Measurements from ENCODE around the gene RPH3AL.
"Not testable (repeated sequence)": the region's sequence is repeated elsewhere in the genome, so short reads cannot be mapped to it uniquely, and the experiment has no call there.

The RPH3AL gene

DNA sequence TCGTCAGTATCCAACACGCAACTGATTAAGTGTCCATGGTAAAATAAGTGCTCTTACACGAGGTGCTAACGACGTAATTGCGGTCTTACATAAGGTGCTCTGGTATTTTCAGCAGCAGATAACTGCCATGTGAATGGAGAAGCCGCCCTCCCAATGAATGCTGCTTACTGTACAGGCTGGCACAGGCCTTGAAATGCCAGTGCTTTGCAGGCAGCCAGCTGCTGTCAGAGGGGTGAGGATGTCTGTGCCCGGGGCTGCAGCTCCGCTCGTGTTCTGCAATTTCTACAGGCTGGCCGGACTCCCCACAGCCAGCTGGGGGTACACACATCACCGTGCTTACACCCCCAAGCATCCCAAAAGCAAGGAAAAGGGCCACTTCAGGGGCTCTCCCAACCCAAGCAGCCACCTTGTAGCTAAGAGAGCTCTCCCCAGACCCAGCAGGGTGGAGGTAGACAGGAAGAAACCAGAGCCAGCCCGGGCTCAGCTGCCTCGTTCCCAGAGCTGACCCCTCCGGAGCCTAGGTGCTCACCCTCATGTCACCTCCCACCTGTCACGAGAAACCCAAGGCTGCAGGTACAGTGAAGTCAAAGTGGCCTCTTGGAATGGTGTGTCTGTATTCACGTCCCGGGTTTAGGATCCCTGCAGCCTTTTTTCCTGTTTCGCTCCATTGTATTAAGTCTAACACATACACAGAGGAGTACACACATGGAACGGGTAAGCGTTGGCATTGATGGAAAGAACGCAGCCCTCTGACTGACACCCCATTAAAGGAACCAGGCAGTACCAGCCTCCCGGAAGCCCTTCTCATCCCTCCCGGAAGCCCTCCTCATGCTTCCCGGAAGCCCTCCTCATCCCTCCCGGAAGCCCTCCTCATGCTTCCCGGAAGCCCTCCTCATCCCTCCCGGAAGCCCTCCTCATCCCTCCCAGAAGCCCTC lies 27.2 kb upstream of the RPH3AL start:
- no peak for DNase-seq (ENCODE audit: low read depth)

DNA sequence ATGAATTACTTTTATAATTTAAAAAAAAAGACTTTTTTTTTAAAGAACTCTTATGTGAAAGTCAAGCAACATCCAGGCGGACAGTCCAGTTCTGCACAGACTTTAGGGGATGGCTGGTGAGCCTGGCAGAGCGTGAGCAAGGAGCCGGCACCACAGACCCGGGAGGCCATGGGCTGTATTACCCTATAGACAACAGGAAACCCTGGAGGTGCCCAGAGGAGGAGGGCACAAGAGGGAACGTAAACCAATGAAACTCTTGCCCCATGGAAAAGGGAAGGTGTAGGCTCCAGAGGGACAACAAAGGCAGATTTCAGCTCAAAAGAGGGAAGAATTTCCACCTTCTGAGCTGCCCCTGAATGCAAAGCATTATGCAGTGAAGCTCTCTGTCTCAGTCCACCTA lies 25.5 kb upstream of the RPH3AL start:
- DNase-seq (ENCODE audit: low read depth): no peak

DNA sequence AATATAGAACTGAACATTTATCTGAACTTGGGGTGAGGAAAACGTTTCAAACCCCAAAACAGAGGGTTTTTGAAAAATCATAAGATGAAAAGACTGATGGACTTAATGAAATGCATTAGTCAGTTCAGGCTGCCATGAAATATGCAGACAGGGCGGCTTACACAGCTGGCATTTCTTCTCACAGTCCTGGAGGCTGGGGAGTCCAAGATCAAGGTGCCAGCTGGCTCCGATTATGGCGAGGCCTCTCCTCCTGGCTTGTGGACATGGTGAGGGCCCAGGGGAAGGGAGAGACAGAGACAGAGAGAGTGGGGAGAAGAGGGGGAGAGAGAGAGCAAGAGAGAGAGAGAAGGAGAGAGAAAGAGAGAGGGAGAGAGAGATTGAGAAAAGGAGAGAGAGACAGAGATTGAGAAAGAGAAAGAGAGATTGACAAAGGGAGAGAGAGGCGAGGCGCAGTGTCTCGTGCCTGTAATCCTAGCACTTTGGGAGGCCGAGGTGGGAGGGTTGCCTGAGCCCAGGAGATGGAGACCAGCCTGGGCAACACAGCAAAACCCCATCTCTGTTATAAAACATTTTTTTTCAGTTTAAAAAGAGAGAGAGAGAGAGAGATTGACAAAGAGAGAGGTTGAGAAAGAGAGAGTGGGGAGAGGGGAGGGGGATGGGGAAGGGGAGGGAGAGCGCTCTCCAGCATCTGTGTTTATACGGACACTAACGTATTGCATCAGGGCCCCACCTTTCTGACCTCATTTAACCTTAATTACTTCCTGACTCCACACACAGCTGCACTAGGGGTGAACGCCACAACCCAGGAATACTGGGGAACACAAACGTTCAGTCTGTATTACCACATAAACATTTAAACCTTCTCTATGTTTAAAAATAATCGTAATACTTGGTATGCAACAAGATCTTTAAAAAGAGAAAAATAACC lies 24.6 kb upstream of the RPH3AL start:
- DNase-seq (ENCODE audit: low read depth): no peak

DNA sequence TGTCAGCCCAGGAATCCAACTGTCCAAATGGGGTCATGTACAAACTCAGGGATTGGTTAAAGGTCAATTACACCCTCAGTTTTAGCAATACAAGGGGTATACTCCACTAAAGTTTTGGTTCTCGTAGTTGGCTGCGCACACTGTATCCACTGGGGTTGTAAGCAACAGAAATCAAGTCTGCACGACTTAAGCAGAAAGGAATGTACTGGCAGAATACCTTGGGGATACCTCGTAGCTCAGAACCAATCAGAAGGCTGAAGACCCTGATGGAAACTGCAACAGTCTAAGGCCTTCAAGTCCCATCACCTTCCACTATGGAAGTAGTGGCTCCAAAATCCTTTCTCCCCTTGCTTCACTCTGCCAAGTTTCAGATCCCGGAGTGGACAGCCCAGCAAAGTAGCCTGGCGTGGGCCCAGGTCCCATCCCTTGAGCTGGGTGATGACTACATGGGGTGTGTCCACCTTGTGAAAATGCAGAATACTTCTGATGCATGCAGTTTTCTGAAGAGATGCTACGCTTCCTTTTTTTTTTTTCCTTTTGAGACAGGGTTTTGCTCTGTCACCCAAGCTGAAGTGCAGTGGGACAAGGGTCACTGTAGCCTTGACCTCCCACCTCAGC lies 21.1 kb upstream of the RPH3AL start:
- no peak for DNase-seq (ENCODE audit: low read depth)

DNA sequence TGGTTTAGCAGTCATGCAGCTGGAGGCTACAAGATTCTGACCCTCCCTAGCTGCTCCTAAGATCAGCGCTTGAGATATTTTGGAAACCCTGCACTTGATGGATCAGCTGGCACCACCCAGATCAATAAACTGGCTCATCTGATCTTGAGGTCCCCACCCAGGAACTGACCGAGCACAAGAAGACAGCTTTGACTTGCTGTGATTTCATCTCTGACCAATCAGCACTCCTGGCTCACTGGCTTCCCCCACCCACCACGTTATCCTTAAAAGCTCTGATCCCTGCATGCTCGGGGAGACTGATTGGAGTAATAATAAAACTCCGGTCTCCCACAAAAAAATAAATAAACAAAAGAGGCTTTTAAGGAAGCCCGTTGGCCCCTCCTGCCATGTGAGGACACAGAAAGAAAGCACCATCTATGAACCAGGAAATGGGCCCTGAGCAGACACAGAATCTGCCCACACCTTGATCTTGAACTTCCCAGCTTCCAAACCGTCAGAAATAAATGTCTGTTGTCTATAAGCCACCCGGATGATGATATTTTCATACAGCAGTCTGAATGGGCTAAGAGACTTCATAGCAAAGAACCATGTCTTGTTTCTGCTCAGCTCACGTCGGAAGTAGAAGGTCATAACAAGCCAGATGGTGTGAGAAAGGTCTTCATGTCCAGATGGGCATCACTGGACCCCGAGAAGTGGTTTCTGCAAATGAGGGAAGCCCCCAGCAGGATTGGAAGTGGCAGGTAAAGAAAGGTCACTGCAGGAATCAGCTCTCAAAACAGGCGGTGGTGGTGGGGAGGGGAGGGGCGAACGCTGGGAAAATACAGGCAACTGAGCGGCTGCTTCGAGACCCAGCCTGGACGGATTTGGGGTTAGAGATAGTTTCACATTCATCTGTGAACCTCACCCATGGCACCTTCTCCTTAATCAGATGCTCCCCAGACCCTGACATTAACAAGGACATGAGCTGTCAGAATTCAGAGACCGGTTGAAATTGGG lies 19.8 kb upstream of the RPH3AL start:
- DNase-seq (ENCODE audit: low read depth): no peak

DNA sequence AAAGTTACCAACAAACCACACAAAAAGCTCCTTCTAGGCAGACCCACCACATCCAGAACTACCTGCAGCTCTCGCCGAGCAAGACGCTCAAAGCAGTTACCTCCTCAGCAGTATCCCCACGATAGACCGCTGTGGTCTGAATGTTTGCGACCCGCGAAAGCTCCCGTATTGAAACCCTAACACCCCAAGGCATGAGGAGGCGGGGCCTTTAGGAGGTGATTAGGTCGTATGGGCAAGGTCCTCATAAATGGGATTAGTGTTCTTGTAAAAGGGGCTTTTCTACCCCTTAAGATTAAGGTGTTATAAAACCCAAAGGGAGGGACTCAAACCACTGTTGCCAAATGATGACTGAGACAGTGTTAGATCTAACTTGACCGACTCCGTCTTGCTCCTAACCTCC lies 19.0 kb upstream of the RPH3AL start:
- DNase-seq (ENCODE audit: low read depth): no peak

DNA sequence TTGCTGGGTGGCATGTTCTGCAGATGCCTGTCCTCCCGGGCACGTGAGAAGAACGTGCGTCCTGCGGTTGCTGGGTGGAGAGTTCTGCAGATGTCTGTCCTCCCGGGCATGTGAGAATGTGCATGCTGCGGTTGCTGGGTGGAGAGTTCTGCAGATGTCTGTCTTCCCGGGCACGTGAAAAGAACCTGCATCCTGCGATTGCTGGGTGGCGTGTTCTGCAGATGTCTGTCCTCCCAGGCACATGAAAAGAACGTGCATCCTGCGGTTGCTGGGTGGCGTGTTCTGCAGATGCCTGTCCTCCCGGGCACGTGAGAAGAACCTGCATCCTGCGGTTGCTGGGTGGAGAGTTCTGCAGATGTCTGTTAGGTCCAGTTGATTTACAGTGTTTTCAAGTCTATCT lies 15.0 kb upstream of the RPH3AL start:
- DNase-seq (ENCODE audit: low read depth): not testable (repeated sequence)

DNA sequence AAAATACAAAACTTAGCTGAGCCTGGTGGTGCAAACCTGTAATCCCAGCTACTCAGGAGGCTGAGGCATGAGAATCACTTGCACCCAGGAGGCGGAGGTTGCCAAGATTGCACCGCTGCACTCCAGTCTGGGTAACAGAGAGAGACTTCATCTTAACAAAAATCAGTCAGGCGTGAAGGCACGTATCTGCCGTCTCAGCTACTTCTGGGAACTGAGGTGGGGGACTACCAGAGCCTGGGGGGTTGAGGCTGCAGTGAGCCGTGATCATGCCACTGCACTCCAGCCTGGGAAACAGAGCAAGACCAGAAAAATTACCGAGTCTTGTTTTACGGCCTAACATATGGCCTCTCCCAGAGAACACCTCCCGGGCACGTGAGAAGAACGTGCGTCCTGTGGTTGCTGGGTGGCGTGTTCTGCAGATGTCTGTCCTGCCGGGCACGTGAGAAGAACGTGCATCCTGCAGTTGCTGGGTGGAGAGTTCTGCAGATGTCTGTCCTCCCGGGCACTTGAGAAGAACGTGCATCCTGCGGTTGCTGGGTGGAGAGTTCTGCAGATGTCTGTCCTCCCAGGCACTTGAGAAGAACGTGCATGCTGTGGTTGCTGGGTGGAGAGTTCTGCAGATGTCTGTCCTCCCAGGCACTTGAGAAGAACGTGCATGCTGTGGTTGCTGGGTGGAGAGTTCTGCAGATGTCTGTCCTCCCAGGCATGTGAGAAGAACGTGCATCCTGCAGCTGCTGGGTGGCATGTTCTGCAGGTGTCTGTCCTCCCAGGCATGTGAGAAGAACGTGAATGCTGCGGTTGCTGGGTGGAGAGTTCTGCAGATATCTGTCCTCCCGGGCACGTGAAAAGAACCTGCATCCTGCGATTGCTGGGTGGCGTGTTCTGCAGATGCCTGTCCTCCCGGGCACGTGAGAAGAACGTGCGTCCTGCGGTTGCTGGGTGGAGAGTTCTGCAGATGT lies 14.3 kb upstream of the RPH3AL start:
- not testable (repeated sequence) for DNase-seq (ENCODE audit: low read depth)

DNA sequence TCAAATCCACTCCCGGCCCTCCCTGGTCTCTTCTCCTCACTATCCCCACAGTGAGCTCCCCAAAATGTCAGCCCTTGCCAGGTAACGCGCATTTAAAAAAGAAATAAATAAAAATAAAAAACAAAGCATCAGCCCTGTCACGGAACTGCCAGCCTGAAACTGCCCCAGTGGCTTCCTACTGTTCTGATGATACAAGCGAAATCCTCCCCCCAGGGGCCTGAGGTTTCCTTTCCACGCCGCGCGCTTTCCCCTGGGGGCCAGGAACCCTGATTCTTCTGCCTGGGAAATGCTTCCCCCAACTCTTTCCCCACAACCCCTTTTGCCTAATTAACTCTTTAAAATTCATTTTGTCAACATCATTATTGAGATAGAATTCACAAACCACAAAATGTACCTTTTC lies 12.2 kb upstream of the RPH3AL start:
- no peak for DNase-seq (ENCODE audit: low read depth)

DNA sequence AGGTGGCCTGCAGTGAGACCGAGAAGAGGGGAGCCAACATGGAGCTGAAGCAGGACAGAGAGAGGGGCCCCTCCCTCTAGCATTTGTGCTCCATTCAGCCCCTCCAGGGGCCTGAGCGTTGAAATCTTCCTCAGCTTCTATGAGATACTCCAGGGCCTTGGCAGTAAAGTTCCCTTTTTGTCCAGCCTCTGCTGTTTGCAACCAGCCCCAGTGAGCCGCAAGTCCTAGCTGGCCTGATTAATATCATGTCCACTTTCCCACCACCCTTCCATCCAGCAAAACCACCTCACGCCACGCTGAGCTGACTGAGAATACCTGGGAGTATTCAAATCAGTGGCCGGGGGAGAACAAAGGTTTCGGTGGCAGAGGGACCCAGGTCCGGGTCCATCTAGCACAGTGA lies 11.7 kb upstream of the RPH3AL start:
- DNase-seq (ENCODE audit: low read depth): no peak

DNA sequence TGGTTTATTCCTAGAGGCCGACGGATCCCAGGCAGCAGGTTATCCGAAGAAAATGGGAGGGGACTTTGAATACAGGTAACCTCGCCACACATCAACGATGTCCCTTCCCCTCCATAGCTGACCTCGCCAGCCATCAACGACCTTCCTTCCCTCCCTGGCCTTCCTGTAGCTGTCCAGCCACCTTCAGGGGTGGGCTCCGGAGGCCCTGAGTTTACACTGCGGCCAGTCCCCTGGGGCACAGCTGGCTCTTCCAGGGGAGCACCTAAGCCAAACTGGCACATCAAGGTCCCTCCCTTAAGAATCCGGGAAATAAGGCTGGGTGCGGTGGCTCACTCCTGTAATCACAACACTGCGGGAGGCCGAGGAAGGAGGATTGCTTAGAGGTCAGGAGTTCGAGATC lies 10.1 kb upstream of the RPH3AL start:
- DNase-seq (ENCODE audit: low read depth): no peak

DNA sequence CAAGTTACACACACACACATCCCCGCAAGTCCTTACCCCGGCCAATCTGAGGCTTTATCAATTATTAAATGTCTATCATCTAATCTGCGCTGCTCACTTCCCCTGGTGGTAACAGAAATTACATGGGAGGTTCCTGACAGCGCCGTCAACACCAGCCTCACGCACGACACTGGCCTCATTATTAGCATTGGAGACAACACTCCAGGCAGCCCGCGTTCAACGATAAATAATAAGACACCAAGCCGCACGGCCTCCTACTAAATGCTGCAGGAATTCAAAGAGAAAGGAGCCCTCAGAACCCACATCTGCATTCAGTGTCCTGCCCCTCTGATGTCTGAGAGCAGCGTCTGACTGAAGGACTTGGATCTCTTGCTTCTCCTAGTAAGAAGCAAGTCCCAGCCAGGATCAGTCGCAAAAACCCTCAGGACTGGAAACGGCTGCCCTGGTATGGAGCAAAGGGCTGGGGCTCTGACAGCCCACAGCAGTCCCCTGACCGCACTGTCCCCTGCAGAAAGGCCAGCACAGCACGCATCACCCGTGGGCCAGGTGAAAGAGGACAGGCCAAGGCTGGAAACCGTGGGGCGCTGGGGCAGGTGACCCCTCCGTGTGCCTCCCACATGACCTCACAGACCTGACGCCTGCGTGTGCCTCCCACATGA lies 7.6 kb upstream of the RPH3AL start:
- DNase-seq (ENCODE audit: low read depth): no peak

DNA sequence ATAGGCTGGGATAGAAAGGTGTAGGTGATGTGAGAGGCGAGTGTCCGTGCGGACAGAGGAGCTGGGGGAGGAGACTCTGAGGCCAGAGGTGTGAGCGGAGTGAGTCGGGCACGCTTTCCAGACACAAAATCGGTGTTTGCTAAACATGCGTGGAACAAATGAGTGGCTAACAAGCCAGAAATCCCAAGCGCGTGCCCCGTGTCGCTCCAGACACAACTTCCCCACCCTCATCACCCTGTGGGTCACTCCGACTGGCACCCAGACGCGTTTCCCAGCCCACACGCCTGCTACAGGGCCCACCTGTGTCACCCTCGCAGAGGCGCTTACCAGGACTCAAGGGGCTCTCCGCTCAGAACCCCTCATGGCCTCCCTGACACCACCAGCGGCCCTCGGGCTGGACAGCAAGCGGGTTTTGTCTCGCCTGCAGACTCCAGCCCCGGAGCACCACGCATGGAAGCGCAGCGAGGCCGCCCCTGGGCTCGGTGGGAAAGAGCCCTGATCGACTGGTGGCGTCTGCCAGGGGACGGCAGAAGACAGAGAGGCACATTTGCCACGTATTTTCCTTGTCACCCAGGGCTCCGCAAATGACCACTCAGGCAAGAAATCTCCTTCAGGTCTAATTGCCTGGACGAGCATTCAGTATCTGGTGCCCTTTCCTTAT lies 6.0 kb upstream of the RPH3AL start:
- DNase-seq (ENCODE audit: low read depth): no peak

DNA sequence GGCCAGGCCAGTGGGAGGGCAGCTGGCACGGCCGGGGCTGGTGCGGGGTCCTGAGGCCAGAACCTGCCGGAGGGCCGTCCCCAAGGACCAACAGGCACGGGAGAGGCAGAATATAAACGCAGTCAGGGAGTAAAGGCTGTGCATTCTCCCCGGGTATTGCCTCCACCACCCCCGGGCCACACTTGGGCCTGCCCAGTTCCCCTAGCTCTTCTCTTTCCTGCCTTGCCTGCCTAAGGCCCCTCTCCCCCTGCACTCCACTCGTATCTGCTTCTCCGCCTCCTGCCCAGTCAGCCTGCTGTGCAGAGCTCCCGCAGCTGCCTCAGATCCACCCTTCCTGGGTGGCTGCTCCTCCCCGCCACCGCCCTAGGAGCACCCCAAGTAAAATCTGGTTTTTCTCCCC lies 5.0 kb upstream of the RPH3AL start:
- DNase-seq (ENCODE audit: low read depth): no peak

DNA sequence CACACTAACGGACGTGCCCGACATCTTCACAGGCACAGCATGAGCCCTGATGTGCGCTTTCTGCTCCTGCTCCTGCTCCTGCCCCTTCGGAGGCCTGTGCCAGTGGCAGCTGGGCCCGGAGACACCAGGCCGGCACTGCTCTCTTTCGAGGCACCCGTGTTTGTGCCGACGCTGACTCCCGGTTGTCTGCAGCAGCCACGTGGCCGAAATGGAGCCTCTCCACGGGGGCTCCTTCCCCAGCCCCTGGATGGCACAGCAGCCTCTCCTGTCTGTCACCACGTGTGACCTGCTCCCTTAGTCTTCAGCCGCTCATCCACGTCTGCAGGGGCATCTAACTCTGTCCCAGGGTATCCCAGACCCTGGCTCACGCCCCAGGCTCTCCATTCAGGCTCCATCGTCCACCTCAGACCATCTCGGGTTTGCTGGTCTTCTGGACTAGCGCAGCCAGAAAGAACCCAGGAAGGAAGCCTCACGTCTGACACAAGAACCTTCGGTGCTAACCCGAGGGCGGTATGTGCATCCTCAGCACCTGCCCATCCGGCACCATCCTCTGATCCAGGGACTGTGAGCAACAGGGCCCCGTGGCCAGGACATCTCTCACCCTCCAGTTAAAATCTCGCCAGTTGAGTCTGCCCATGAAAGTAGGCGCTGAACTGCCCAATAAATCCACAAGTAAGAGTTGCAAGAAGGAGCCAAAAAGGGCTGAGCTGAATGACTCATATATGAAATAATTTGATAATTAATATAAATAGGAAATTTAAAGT lies 4.2 kb upstream of the RPH3AL start:
- no peak for DNase-seq (ENCODE audit: low read depth)

DNA sequence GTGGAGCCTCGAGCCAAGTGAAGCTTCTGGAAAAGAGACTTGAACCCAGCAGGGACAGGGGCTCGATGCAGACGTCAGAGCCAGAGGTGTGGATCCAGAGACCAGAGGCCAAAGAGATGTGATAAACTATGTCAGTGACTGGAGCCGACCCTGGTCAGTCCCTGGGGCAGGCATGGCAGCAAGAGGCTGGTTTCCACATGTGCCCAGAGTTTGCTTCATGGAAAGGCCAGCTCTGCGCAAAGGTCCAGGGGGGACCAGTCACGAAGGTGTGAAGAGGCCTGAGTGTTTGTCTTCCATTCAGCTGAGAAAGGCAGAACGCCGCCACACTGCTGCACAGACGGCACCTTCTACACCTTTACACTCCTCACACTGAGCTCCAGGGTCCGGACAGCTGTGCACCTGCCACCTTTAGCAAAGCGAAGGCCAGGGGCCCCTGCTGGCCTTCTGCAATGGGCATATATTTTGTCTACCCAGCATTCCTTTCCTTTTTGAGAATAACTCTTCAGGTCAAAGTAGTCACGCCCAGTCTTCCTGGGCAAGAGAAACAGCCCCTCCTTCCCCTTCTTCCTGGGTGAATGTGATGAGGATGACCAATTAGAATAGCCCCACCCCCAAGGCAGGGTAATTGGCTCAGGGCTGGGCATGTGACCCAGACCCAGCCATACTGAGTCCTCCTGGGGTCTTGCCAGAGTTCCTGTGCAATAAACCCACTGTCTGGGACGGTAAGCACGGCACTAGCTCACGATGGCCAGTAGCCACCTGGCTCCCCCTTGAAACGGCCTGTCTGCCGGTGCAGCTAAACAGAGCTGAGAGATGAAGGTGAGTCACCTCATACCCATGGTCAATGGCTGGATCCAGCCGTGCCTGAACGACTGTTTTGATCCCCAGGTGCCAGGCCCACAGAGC lies 2.3 kb upstream of the RPH3AL start:
- no peak for DNase-seq (ENCODE audit: low read depth)

DNA sequence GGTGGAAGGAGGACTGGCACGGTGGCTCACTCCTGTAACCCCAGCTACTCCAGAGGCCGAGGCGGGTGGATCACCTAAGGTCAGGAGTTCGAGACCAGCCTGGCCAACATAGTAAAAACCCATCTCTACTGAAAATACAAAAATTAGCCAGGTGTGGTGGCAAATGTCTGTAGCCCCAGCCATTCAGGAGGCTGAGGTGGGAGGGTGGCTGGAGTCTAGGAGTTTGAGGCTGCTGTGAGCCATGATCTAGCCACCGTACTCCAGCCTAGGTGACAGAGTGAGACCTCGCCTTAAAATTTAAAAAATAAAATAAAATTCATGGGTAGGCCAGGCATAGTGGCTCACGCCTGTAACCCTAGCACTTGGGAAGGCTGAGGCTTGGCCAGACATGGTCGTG lies 1.2 kb upstream of the RPH3AL start:
- DNase-seq (ENCODE audit: low read depth): no peak
